GM15510 (cell line): Measurements from ENCODE around the gene IMPACT.

Experiments used
- POLR2A ChIP-seq: IDR thresholded peaks from 3 replicates; pipeline ENCODE4 v1.6.1; 2011; ENCODE audit warnings: borderline replicate concordance; ENCODE audit not compliant: insufficient read length; ENCODE audit errors: extremely low read depth

Gene IMPACT

DNA sequence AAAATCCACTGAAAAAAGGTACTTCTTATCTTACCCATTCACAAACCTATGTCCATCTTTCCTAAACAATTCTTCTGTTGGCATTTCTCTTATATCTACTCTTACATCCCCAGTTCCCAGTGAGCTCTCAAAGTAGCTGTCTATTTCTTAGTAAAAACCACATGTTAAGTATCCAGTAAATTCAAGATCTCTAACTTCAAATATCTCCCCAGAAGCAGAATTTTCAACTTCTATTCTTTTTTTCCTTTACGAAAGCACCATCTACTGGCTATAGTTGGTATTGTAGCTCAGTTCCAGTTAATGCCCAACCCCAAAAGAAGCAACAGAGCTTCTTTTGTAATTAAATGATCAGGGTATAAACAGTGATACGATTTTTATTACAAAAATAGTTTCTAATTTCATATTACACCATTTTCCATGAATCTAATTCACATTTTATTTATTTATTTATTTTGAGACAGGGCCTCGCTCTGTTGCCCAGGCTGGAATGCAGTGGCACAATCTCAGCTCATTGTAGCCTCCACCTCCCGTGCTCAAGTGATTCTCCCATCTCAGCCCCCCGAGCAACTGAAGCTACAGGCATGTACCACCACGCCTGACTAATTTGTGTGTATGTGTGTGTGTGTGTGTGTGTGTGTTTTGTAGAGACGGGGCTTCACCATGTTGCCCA, 62.5 kb downstream of the IMPACT start:
- TF ChIP-seq POLR2A, result no peak

DNA sequence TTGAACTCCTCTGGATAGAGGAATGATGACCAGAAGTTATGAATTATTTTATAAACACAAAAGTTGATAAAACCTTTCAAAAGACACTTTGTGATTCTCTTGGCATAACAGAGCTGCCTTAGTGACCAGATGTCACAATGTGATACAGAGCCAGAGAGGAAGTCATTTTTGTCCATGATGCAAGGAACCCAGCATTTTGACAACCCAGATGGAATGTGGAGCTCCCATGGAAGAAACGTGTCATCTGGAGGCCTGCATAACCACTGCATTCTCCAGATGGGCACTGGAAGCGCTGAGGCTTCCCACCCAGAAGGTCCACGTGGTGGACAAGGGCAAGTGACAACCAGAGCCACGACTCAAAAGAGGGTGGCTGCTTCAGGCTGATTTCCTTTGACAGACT, 64.1 kb downstream of the IMPACT start:
- no peak for TF ChIP-seq POLR2A

DNA sequence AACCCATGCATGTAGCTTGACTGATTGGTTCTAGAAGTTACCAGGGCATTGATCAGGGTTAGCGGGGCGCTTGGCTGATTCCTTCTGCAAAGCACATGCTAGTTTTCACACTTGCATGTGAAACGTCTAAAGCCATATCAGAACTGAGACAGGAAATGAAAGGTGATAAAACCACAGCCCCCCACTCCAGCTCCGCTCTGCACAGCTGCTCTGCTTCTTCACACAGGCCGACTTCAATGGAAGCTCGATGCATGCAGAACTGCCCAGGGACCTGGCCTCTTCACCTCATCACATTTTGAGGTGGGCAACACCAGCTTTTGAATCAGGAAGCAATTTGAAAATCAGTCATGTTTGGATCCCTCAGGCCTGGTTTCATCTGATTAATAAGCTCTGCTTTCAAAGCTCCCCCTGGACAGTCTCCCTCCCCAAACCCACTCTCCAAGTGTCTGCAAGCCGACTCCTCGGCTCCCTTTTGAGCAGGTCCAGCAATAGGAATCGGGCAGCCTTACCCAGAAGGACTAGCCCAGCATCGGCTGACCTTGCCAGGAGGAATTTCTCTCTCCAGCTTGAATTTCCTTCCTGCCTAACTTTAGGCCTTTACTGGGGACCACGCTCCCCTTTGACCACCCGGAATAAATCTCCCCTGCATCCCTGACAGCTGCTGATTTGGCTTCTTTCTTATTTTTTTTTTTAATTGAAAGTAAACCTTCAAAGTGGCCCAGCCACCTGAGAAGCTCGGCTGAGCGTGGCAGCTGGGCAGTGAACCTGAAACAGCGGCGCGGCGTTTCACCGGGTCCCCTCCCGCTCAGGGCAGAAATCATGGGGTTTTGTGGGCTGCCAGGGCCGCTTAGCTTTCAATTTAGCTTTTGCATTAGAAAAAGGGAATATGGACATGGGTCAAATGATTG, 65.7 kb downstream of the IMPACT start:
- no peak for TF ChIP-seq POLR2A

DNA sequence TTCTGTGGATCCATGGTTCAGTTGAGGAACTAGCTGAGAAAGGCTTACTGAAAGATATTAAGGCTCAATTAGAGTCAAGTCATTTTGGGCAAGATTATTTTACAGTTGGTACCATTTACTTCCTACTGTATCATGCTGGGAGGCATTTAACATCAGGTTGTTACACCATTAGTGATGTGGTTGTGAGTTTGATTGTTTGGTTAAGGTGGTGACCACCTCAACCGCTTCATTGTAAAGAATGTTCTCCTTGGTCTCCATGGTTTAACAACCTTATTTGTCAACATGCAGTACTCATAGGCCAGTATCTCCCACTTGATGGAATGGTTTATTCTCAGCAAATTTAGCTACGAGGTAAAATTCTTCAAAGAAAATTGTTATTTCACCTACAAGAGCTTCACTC, 68.1 kb downstream of the IMPACT start:
- TF ChIP-seq POLR2A, result no peak

DNA sequence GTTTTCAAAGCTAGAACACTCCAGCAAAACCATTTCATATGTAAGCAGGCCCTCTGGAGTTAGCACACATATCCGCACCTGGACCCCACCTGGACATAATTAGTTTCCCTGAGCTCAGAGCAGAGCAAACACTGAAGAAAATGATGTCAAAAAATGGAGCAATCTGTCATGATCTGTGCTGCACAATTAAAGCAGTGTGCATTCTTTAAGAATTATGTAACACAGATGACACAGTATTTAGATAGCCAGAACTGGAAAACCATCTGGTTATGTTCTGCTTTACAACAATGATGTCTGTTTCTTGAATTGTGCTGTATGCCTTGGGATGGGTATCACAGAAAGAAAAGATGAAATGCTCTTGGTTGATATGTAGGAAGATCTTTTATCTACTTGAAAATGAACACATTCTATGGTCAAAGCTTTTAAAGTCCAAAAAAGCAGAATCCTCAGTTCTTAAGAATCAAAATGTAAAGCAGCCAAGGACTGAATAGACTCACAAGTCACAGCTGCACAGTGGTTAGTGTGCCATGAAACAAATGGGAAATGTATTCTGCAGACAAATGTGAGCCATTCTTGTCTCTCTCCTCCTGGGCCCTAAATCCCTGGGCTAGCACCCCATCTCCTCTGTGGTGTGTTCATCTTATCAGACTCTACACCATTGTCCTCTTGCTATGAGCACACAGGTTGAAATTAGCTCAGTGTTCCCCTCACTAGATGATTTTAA, 70.7 kb downstream of the IMPACT start:
- TF ChIP-seq POLR2A, result no peak

DNA sequence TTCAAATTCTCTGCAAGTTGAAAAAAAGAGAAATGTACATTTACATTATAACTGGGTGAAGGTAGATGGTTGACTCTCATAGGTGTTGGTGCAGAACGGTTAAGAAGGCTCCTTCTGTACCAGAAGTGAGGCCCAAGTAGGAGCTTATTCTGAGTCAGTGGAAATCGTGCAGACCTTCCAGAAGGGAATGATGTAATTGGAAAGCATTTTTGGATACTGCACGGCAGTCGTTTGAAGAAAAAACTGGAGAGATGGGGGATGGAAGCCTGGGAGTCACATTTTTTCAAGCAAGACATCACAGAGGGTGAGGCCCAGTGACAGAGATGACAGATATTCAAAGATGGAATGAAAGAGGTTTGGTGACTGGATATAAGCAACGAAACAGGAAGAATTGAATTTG, 73.3 kb downstream of the IMPACT start:
- TF ChIP-seq POLR2A, result no peak

DNA sequence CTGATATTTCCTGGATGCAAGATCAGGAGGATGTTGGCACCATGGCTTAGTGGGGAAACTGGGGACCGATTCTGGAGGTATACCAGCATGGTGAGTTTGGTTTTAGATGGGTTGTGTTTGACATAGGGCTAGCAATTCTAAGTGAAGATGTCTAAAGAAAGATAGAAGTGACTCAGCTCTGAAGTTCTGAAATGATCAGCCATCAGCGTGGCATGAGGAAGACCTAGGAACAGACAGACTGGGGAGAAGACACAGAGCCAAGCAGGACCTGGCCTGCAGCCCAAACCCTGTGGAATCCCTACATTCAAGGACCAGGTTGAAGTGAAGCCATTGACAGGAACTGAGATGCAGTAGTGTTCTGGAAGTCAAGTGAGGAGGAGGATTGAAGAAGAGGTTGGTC, 73.7 kb downstream of the IMPACT start:
- no peak for TF ChIP-seq POLR2A

DNA sequence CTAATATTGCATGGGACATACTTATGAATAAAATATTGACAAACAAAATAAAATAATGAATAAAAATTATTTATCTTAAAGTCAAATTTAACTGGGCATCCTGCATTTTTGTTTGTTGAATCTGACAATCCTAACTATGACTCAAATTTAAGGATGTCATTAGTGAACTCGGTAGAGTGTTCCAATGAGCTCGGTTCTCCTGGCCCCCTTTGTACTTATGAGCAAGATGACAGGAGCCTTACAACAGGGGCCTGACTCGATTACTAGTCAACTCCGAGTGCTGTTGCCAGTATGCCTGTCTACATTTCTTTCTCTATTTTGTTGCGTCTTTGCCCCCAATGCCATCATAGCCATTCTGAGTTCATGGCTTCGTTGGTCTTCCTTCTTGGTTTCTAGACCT, 74.3 kb downstream of the IMPACT start:
- no peak for TF ChIP-seq POLR2A

DNA sequence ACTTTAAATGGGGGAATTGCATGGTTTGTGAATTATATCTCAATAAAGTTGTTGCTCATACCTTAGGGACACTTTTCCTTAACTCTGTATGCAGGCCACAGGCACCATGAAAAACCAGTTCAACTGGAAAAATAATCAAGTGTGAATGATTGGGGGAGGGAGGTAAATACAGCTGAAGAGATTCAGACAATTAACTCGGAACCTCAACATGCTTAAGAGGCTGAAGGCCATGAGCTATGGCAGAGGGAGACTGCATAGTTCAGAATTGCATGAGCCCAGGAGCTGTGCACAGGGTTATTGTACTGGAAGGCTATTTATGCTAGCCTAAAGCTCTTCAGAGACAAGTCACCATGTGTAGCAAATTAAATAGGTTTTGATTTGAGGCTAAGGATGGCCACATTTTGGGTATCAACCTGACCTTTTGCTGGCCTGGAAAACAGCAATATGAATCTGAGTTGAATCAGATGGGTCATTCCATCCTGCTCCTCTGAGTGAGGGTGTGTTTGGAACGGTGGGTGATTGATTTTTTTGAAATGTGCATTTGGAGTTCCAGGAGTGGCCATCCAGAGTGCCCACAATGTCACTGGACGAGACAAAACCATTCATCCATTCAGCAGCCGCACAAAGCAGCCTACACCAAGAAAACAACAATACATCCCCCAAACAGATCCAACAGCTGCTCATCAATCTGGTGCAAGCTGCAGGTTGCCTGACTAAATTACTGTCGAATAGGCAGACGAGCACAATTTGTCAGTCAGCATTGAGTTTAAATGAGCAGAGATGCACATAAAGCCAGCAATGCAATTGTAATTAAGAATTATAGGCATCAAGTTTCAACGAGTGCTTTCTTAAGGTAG, 76.4 kb downstream of the IMPACT start:
- no peak for TF ChIP-seq POLR2A
